ENCODE results near the gene RRP12.
"Not testable (repeated sequence)": the region's sequence is repeated elsewhere in the genome, so short reads cannot be mapped to it uniquely, and the experiment has no call there.

RRP12 gene

GRCh38 chr10:97367126-97367649, 34.0 kb downstream of the RRP12 start:
- DNase-seq, result no peak

- no peak for DNase-seq
These were observed 34.6 kb downstream of the RRP12 start for GRCh38 chr10:97366572-97366971.

- no peak for DNase-seq
These were observed 35.3 kb downstream of the RRP12 start for GRCh38 chr10:97365761-97366351.

- no peak for DNase-seq
These were observed 38.1 kb downstream of the RRP12 start for GRCh38 chr10:97363071-97363470.

GRCh38 chr10:97362310-97363033, 38.7 kb downstream of the RRP12 start:
- no peak for DNase-seq

GRCh38 chr10:97361537-97361901, 39.6 kb downstream of the RRP12 start:
- no peak for DNase-seq

GRCh38 chr10:97360705-97361536, 40.2 kb downstream of the RRP12 start:
- DNase-seq, result no peak

GRCh38 chr10:97358781-97359180, 42.4 kb downstream of the RRP12 start:
- DNase-seq, result no peak

- DNase-seq, result no peak
These were observed 42.8 kb downstream of the RRP12 start for GRCh38 chr10:97358349-97358748.

- no peak for DNase-seq
These were observed 44.2 kb downstream of the RRP12 start for GRCh38 chr10:97356918-97357317.

- no peak for DNase-seq
These were observed 44.7 kb downstream of the RRP12 start for GRCh38 chr10:97356318-97356914.

GRCh38 chr10:97355571-97355975, 45.6 kb downstream of the RRP12 start:
- DNase-seq, result no peak

GRCh38 chr10:97353945-97354344, 47.2 kb downstream of the RRP12 start:
- no peak for DNase-seq

- no peak for DNase-seq
These were observed 51.2 kb downstream of the RRP12 start for GRCh38 chr10:97349752-97350513.

- no peak for DNase-seq
These were observed 53.8 kb downstream of the RRP12 start for GRCh38 chr10:97347317-97347716.

- not testable (repeated sequence) for DNase-seq
These were observed 57.5 kb downstream of the RRP12 start for GRCh38 chr10:97343664-97344063.

GRCh38 chr10:97341416-97341815, 59.7 kb downstream of the RRP12 start:
- DNase-seq, result no peak

GRCh38 chr10:97338041-97338440, 63.1 kb downstream of the RRP12 start:
- no peak for DNase-seq

- DNase-seq, result no peak
These were observed 64.0 kb downstream of the RRP12 start for GRCh38 chr10:97336942-97337831.

- no peak for DNase-seq
These were observed 64.7 kb downstream of the RRP12 start for GRCh38 chr10:97336446-97336845.

GRCh38 chr10:97336006-97336405, 65.1 kb downstream of the RRP12 start:
- DNase-seq, result no peak

Measured in effector CD4-positive, alpha-beta T cell (primary cell).